Heart right ventricle (tissue), 16 donors: ENCODE results near the gene GMDS. TPM values are rescaled to one million over a fixed set of nuclear protein-coding genes. Genes with fewer than 3 reads are reported as not detected.

Experiments
- ATAC-seq, 8 donors: fragments of 200-7000 bp; cut with Tn5 transposase; one replicate each; pipeline ENCODE4 v1.9.1; 2020; ENCODE audit warnings: mild to moderate bottlenecking in 8 of 8, moderate library complexity in 8 of 8, moderate number of reproducible peaks in 1 of 8
- DNase-seq, 2 donors: peaks; one replicate each; pipeline ENCODE4 v3.0.0-alpha.2; 2020
- H3K27ac ChIP-seq, 10 donors: fragments of 200-600 bp; sonication (generic) in 2 of 10; one replicate each; pipeline versions ENCODE4 v1.5.0 to v1.8.0; 2020 to 2022; ENCODE audit warnings: mild to moderate bottlenecking in 3 of 10
- H3K27me3 ChIP-seq, 7 donors: fragments of 200-600 bp; one replicate each; pipeline ENCODE4 v1.8.0; 2021 to 2022; ENCODE audit warnings: mild to moderate bottlenecking in 2 of 7
- H3K36me3 ChIP-seq, 9 donors: fragments of 200-600 bp; sonication (generic) in 1 of 9; one replicate each; pipeline versions ENCODE4 v1.5.0 to v1.8.0; 2020 to 2022; ENCODE audit warnings: mild to moderate bottlenecking in 2 of 9
- H3K4me1 ChIP-seq, 9 donors: fragments of 200-600 bp; sonication (generic) in 1 of 9; one replicate each; pipeline versions ENCODE4 v1.5.0 to v1.8.0; 2020 to 2022; ENCODE audit warnings: mild to moderate bottlenecking in 4 of 9
- H3K4me3 ChIP-seq, 10 donors: fragments of 200-600 bp; sonication (generic) in 2 of 10; one replicate each; pipeline versions ENCODE4 v1.5.0 to v1.8.0; 2020 to 2022; ENCODE audit warnings: mild to moderate bottlenecking in 7 of 10, moderate library complexity in 2 of 10
- H3K9me3 ChIP-seq, 11 donors: fragments of 200-600 bp in 10 of 11; sonication (generic) in 2 of 11; one replicate each; pipeline versions ENCODE4 v1.5.0 to v1.8.0; 2013 to 2022; ENCODE audit warnings: mild to moderate bottlenecking in 2 of 11, control low read depth in 1 of 11, moderate library complexity in 1 of 11
- CTCF ChIP-seq, 9 donors: fragments of 200-600 bp; sonication (generic) in 2 of 9; IDR thresholded peaks; one replicate each; pipeline versions ENCODE4 v1.5.0 to v1.8.0; 2021 to 2022; ENCODE audit warnings: antibody characterized with exemption in 9 of 9, mild to moderate bottlenecking in 5 of 9, moderate library complexity in 1 of 9
- WGBS, 2 donors: extraction: QIAGEN DNeasy Blood & Tissue Kit; methylation state at CpG; one replicate each; pipeline ENCODE4 v1.1.7; 2013; ENCODE audit warnings: inconsistent platforms in 1 of 2; 5-methylcytosine and 5-hydroxymethylcytosine counted together
- intact Hi-C, 10 donors: fragments of 100-400 bp; cut with DNase I; formaldehyde crosslinking; loops; one replicate each; pipeline versions ENCODE4 v1.11.1 to v1.14.2; 2022
- polyA plus RNA-seq, 2 donors: library from polyadenylated mRNA; stranded (reverse); fragments of 200-250 nt; gene quantifications; one replicate each; pipeline ENCODE4 v1.2.3, GENCODE V29; 2013
- total RNA-seq, 10 donors: library from RNA; stranded (reverse); fragmentation: NEBNext Ultra II Directional in 3 of 10; extraction: Animal tissue kit (Norgen Biotek cat#: 25700) in 3 of 10; gene quantifications; one replicate each; pipeline versions ENCODE4 v1.2.1 to v1.2.4, GENCODE V29; 2021 to 2023
- donor health status: Arrhythmogenic right ventricular cardiomyopathy.
- donor health status: ischemic (EF 13 %, LVEDD 7.1; RV severe dilation, severe dysfunction).
- donor health status: healthy with polysubstance abuse.
- donor health status: DM: no; HTN: yes; CAD: no.
- donor health status: DM: no; HTN: no; CAD: no.
- donor health status: ischemic (EF 25% LVEDD 6.9; RV normal size, moderate dysfunction).
- donor health status: ischemic (EF 25% LVEDD 5.7; RV mildly dilated, moderate dysfunction).
- donor health status: healthy.
- donor health status: DM: yes; HTN: yes; CAD: no.
- donor health status: Ischemic cardiomyopathy.
- donor health status: ischemic (EF 35%, LVEDD 5.7; RV mildly dilated, moderate dysfunction).
- donor health status: nonischemic (EF 11% LVEDD 7.7; RV severe dilation, severe dysfunction).
- donor health status: DM: yes; HTN: yes; CAD: no.
- donor health status: PGD.
- donor health status: ischemic (EF 29% LVEDD 5.4; RV normal size, mild dysfunction).
- donor health status: nonischemic (EF 23%, LVEDD 6.1; RV moderate dilation, normal function).

The GMDS gene
- total and polyA plus RNA-seq, 12 donors: 5.0 to 10.6 (median 6.9) TPM

- Histone ChIP-seq H3K27ac (no peak overlapping the region), H3K27me3 (no peaks in the 10 kb centered on the region), H3K4me3 (no peak overlapping the region), H3K4me1 (peaks cover 0 to 20% (median 0%) of the 10 kb centered on the region in 9 donors), H3K9me3 (no peaks in the 10 kb centered on the region), H3K36me3 (no peaks in the 10 kb centered on the region)
- ATAC-seq: no peak
- no peak for TF ChIP-seq CTCF (IDR thresholded peaks at IDR 0.05)
- no peak for DNase-seq
- WGBS, 2 donors: 82 to 83% methylated on average over 2 of the region's 2 CpGs
- intact Hi-C loops: no loop called here
Observed at GRCh38 chr6:1773700-1774099, 471.7 kb downstream of the GMDS start.

- ATAC-seq: no peak
- 80 to 81% methylated on average over 5 of the region's 5 CpGs for WGBS, 2 donors
Observed at GRCh38 chr6:1770968-1771723, 474.3 kb downstream of the GMDS start.

GRCh38 chr6:1770435-1770843 lies 475.0 kb downstream of the GMDS start:
- no peaks in the 10 kb centered on the region for H3K9me3 ChIP-seq
- ATAC-seq: no peak
- H3K4me3 ChIP-seq: no peak overlapping the region
- H3K27ac ChIP-seq: no peak overlapping the region
- H3K4me1 ChIP-seq: peaks cover 6 to 41% (median 23%) of the 10 kb centered on the region in 9 donors
- no peaks in the 10 kb centered on the region for H3K27me3 ChIP-seq
- intact Hi-C loops: no loop called here
- TF ChIP-seq CTCF (IDR thresholded peaks at IDR 0.05): no peak
- no peaks in the 10 kb centered on the region for H3K36me3 ChIP-seq
- 90 to 92% methylated on average over 7 of the region's 7 CpGs for WGBS, 2 donors
- no peak for DNase-seq

More at GRCh38 chr6:1770968-1771723, 474.3 kb downstream of the GMDS start:
- H3K9me3 ChIP-seq: no peaks in the 10 kb centered on the region
- intact Hi-C loops: no loop called here
- H3K36me3 ChIP-seq: no peaks in the 10 kb centered on the region
- no peak for DNase-seq
- H3K27ac ChIP-seq: no peak overlapping the region
- no peak for TF ChIP-seq CTCF (IDR thresholded peaks at IDR 0.05)
- no peak overlapping the region for H3K4me3 ChIP-seq
- H3K4me1 ChIP-seq: peaks cover 0 to 37% (median 19%) of the 10 kb centered on the region in 9 donors
- no peaks in the 10 kb centered on the region for H3K27me3 ChIP-seq

- no peaks in the 10 kb centered on the region for H3K9me3 ChIP-seq
- no peak for TF ChIP-seq CTCF (IDR thresholded peaks at IDR 0.05)
- intact Hi-C loops: loop anchor here in 1 of 10 donors (5.0 kb wide), 1 partner anchor 35 kb away; no protein-coding TSS in a partner anchor
- no peaks in the 10 kb centered on the region for H3K27me3 ChIP-seq
- DNase-seq (peak in 1 of 2 donors; percentile 49), ATAC-seq (peak; percentile 85 to 96 (median 90))
- no peak overlapping the region for H3K4me3 ChIP-seq
- H3K36me3 ChIP-seq: no peaks in the 10 kb centered on the region
- H3K27ac ChIP-seq: no peak overlapping the region
- 19 to 29% methylated on average over 7 of the region's 7 CpGs for WGBS, 2 donors
- peaks cover 6 to 48% (median 27%) of the 10 kb centered on the region in 9 donors for H3K4me1 ChIP-seq
Observed at GRCh38 chr6:1767481-1768246, 477.7 kb downstream of the GMDS start.
